ENCODE data around the gene MTX2.

MTX2 gene

GRCh38 chr2:176283291-176284068 is 14.2 kb downstream of the MTX2 start:
- TF ChIP-seq CTCF (IDR thresholded peaks at IDR 0.05; ENCODE audit: poor library complexity, severe bottlenecking), result no peak
- DNase-seq (ENCODE audit: low spot score) (no peak), ATAC-seq (ENCODE audit: low read depth) (peak; percentile 61; the same call in 2 of the 3 replicates)
- no peak overlapping the region for H3K4me3 ChIP-seq (ENCODE audit: severe bottlenecking)
- H3K4me1 ChIP-seq (ENCODE audit: insufficient read depth, poor library complexity, severe bottlenecking), result peaks cover 10% of the 10 kb centered on the region
- peaks cover 6% of the 10 kb centered on the region; the same call in 1 of the 2 replicates for H3K36me3 ChIP-seq (ENCODE audit: low read depth)
- H3K9me3 ChIP-seq (ENCODE audit: severe bottlenecking), result no peaks in the 10 kb centered on the region
- H3K27me3 ChIP-seq (ENCODE audit: insufficient read depth, poor library complexity, severe bottlenecking), result no peaks in the 10 kb centered on the region
- peak overlapping the region; percentile 63 for H3K27ac ChIP-seq (ENCODE audit: poor library complexity, severe bottlenecking)

GRCh38 chr2:176284461-176285049 is 15.3 kb downstream of the MTX2 start:
- ATAC-seq (ENCODE audit: low read depth) (no peak), DNase-seq (ENCODE audit: low spot score) (no peak)
- no peak overlapping the region for H3K4me3 ChIP-seq (ENCODE audit: severe bottlenecking)
- peaks cover 6% of the 10 kb centered on the region; the same call in 1 of the 2 replicates for H3K36me3 ChIP-seq (ENCODE audit: low read depth)
- H3K4me1 ChIP-seq (ENCODE audit: insufficient read depth, poor library complexity, severe bottlenecking), result peaks cover 10% of the 10 kb centered on the region
- no peak overlapping the region for H3K27ac ChIP-seq (ENCODE audit: poor library complexity, severe bottlenecking)
- H3K27me3 ChIP-seq (ENCODE audit: insufficient read depth, poor library complexity, severe bottlenecking), result no peaks in the 10 kb centered on the region
- H3K9me3 ChIP-seq (ENCODE audit: severe bottlenecking), result no peaks in the 10 kb centered on the region
- TF ChIP-seq CTCF (IDR thresholded peaks at IDR 0.05; ENCODE audit: poor library complexity, severe bottlenecking), result no peak

- H3K36me3 ChIP-seq (ENCODE audit: low read depth), result peaks cover 6% of the 10 kb centered on the region; the same call in 1 of the 2 replicates
- TF ChIP-seq CTCF (IDR thresholded peaks at IDR 0.05; ENCODE audit: poor library complexity, severe bottlenecking), result no peak
- ATAC-seq (ENCODE audit: low read depth) (peak; percentile 52; the same call in 2 of the 3 replicates), DNase-seq (ENCODE audit: low spot score) (no peak)
- no peak overlapping the region for H3K4me3 ChIP-seq (ENCODE audit: severe bottlenecking)
- no peaks in the 10 kb centered on the region for H3K27me3 ChIP-seq (ENCODE audit: insufficient read depth, poor library complexity, severe bottlenecking)
- H3K9me3 ChIP-seq (ENCODE audit: severe bottlenecking), result no peaks in the 10 kb centered on the region
- peaks cover 10% of the 10 kb centered on the region for H3K4me1 ChIP-seq (ENCODE audit: insufficient read depth, poor library complexity, severe bottlenecking)
- no peak overlapping the region for H3K27ac ChIP-seq (ENCODE audit: poor library complexity, severe bottlenecking)
Measured at GRCh38 chr2:176285321-176285720, 16.1 kb downstream of the MTX2 start.

GRCh38 chr2:176291335-176291734 is 22.1 kb downstream of the MTX2 start:
- H3K27ac ChIP-seq (ENCODE audit: poor library complexity, severe bottlenecking), result no peak overlapping the region
- H3K4me1 ChIP-seq (ENCODE audit: insufficient read depth, poor library complexity, severe bottlenecking), result peaks cover 6% of the 10 kb centered on the region
- no peaks in the 10 kb centered on the region; the same call in 1 of the 2 replicates for H3K36me3 ChIP-seq (ENCODE audit: low read depth)
- H3K27me3 ChIP-seq (ENCODE audit: insufficient read depth, poor library complexity, severe bottlenecking), result no peaks in the 10 kb centered on the region
- no peaks in the 10 kb centered on the region for H3K9me3 ChIP-seq (ENCODE audit: severe bottlenecking)
- DNase-seq (ENCODE audit: low spot score) (no peak), ATAC-seq (ENCODE audit: low read depth) (no peak)
- TF ChIP-seq CTCF (IDR thresholded peaks at IDR 0.05; ENCODE audit: poor library complexity, severe bottlenecking), result no peak
- H3K4me3 ChIP-seq (ENCODE audit: severe bottlenecking), result no peak overlapping the region

Measured in RWPE2 (cell line).